ENCODE data around the gene L3MBTL4.
"Not testable (repeated sequence)": the region's sequence is repeated elsewhere in the genome, so short reads cannot be mapped to it uniquely, and the experiment has no call there.

The L3MBTL4 gene

DNA sequence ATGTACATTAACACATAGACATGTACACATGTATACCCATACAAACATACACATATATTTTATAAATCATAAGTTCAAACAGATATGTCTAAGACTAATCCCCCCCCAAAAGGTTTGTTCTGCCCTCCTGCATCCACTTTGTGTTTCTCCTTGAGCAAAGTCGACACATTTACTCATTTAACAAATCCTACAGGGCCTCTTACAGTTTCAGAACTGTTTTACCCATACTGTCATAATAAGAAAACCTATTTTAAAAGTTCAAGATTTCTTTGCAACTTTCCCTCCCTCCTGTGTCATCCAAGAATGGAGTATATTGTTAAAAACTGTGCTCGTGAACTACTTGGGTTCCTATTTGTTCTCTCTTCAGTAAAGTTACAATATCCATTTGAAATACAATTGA, 166.7 kb downstream of the L3MBTL4 start:
- DNase-seq: no peak

- DNase-seq: no peak
These were observed 172.7 kb downstream of the L3MBTL4 start for GRCh38 chr18:6242004-6242403.

- no peak for DNase-seq
These were observed 175.0 kb downstream of the L3MBTL4 start for GRCh38 chr18:6239716-6240115.

DNA sequence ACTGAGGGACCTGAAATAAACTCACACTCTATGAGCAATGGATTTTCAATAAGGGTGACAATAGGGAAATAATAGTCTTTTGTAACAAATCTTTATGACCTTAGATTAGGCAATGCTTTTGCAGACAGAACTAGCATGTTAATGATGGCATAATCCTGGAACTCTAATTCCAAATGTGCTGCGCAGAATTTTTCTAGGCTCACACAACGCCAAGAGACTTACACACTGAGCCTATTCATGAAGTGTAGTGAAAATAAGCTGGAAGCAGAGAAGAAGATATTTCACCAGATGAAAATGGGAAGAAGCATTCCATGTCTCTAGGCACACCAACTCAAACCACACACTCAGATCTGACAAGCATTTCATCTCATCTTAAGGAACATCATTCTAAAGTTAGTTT, 178.5 kb downstream of the L3MBTL4 start:
- DNase-seq: no peak

- no peak for DNase-seq
These were observed 192.4 kb downstream of the L3MBTL4 start for GRCh38 chr18:6222271-6222670.

DNA sequence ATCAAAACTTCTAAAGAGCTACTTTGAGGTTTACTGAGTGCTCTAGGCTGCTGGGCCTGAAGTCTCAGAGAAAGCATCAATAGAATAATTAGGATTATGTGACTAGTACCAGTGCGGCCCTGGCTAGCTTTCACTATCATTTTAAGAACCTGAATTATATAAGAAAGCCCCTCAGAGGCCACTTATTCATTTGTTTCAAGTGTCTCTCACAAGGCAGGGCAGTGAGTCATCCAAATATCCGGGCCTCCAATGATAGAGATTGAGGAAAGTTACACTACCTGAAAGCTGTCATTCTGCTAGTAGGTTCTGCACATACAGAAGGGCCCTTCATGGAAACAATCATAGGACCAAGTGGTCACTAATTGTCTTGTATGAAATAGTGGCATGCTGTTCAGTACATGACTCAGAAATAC, 193.1 kb downstream of the L3MBTL4 start:
- DNase-seq: no peak

GRCh38 chr18:6220129-6220528, 194.6 kb downstream of the L3MBTL4 start:
- DNase-seq: no peak

DNA sequence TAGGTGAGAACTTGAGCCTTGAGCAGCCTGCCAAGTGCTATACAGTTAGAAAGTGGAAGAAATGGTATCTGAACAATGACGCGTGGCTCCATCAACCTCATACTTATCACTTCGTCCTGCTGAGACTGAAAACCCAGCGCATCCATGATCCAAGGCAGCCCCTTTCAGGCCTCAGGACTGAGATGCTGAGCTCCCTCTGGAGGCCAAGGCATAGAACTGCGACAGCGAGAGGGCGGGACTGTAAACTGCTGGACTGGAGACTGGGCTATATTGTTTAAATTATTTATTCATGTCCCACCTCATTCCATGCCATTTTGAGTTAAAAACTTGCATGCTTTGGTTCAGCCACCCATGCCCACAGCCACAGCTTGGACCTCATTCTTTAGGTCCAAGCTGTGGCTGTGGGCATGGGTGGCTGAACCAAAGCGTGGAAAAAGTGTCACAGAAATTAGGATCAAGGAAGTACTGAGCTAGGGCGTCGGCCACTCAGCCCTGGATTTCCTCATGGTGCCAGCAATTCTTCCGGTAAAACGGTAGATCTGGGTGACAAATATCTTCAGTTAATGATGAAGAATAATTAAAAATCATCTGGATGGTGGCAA, 195.5 kb downstream of the L3MBTL4 start:
- DNase-seq: peak; percentile 65

DNA sequence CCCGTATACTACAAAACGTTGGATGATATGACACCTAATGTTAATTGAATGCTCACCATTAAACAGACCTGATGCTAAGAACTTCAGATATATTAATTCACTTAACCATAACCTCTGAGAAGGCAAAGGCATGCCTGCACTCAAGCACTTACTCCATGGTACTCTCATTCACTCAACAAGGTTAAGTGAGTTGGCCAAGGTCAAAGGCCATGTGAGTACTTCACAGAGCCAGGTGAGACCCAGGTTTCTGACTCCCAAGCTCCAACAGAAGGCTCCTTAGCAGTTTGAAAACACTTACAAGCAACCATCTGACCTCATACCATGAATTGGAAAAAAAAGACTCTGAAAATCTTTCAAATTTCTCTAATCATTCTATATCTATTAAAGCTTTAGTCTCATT, 198.8 kb downstream of the L3MBTL4 start:
- DNase-seq: no peak

- DNase-seq: no peak
These were observed 203.6 kb downstream of the L3MBTL4 start for GRCh38 chr18:6211174-6211504.

GRCh38 chr18:6210349-6211173, 204.2 kb downstream of the L3MBTL4 start:
- peak; percentile 22 for DNase-seq

DNA sequence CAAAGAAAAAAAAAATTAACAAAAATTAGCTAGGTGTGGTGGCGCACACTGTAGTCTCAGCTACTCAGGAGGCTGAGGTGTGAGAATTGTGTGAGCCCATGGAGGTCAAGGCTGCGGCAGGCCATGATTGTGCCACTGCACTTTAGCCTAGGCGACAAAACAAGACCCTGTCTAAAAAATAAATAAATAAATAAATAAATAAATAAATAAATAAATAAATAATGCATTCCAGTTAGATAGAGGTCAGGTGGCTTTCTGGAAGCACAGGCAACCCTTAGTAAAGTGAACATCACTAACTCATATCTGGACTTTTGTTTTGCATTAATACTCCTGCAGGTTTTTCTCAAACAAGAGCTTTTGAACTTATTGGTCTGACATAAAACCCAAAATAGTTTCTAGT, 206.8 kb downstream of the L3MBTL4 start:
- no peak for DNase-seq

- no peak for DNase-seq
These were observed 207.6 kb downstream of the L3MBTL4 start for GRCh38 chr18:6207116-6207515.

DNA sequence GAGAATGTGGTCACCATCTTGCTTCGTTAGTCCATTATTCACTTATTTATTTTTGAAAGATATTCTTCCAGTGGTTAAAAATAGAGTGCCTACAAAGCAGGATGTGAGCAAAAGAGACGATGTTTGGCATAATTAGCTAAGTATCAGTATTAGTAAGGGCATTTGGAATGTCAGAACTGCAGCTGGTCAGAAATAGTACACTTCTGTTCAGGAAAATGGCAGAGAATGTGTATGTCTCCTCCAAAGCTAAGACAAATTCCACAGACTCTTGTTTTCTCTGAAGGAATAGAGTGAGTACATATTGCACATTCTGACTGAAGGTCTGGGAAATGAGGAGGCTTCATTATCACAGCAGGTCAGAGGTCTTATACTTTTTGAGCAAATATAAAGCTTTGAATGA, 209.0 kb downstream of the L3MBTL4 start:
- DNase-seq: no peak

DNA sequence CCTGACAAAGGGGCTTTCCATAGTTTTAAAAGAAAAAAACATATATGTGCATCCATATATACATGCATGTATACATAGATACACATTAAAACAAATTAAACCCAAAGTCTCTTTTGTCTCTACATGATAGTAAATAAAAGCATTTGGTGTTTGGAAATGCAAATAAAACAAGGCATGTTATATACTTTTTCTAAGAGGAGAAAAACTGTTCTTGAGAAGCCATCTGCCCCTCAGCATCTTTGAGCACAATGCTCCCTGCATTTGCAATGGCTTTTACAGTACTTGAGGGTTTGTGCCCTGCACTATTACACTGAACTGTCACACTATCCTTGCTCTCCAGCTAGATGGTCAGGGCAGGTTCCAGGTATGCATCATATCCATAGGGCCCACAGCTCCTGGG, 210.2 kb downstream of the L3MBTL4 start:
- no peak for DNase-seq

DNA sequence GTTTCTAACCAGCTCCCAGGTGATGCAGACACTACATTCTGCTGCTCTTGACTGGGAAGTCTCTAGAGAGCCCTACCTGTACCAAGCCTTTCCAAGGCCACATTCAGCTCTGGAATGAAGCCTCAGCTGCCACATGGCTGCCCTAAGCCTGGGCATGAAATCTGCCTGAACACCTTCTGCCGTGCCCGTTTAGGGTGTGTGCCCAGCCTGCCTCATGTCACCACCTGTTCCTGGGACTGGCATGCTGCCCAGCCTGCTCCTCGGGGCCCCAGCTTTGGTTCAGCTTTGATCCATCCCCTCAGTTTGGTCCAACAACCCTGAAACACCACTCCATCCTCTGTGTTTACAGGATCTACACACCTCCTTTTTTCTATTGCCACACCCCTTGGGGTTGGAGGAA, 210.9 kb downstream of the L3MBTL4 start:
- no peak for DNase-seq

DNA sequence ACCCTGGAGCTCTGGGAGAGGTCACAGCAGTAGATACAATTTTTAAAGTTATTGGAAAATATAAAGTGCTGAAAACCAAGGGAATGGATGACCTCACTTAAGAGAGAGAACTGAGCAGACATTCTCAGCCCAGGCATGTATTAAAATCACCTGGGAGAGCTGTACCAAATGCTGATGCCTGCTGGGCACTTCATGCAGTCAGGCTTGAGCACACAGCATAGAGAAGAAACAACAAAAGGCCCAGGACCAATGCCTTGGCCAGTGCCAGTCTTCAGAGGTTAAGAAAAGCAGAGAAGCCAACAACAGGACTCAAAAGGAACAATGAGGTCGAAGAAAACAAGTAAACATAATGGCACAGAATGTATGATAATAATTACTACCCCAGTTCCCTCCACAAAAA, 211.8 kb downstream of the L3MBTL4 start:
- no peak for DNase-seq

DNA sequence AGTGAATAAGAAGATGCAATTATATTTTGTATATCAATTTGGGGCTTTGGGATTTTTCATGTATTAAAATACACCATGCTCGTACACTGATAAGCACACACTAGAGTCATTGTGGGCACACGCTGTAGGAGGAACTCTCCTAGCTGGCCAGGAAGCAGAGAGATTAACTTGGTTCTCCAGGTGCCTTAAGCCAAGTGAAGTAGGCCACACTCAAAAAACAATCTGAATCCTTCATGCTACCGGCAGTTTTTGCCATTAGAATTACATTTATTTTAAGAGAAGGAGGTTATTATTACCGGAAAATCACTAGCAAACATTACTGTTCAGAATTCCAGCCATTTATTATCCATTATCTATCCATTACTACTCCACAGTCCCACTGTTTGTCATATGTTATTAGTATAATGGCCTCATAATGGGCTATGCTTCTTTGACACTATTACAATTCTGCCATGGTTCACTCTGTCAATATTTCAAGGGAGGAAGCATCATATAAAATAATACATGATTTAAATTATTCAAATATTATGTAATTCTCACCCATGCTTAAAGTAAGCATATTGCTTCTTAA, 214.4 kb downstream of the L3MBTL4 start:
- peak; percentile 34 for DNase-seq

DNA sequence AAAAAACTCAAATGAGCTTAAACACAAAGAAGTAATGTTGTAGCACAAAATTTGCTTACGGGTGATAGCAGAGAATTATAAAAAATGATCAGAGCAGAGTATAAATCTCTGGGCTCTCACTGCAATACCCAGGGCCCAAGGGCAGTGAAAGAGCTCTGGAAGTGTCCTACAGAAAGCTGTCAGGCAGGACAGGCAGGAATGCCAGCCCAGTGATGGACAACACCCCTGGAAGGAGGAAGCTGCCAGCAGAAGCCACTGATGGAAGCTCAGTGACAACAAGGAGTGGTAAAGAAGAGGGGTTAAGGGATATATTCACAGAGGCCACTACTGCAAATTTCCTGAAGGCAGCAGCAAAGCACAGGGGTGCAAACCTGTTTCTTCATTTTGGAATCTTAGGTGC, 214.9 kb downstream of the L3MBTL4 start:
- DNase-seq: no peak

- no peak for DNase-seq
These were observed 216.1 kb downstream of the L3MBTL4 start for GRCh38 chr18:6198585-6198984.

- DNase-seq: no peak
These were observed 220.1 kb downstream of the L3MBTL4 start for GRCh38 chr18:6194640-6195039.

GRCh38 chr18:6185782-6186181, 228.9 kb downstream of the L3MBTL4 start:
- DNase-seq: not testable (repeated sequence)

- no peak for DNase-seq
These were observed 239.5 kb downstream of the L3MBTL4 start for GRCh38 chr18:6174983-6175745.

- no peak for DNase-seq
These were observed 244.1 kb downstream of the L3MBTL4 start for GRCh38 chr18:6170604-6171003.

Data from hematopoietic multipotent progenitor cell treated with erythropoietin and hydrocortisone succinate and interleukin-3 and kit ligand, for 4 days (in vitro differentiated cells).